Stimulated activated CD8-positive, alpha-beta memory T cell treated with anti-CD3 and anti-CD28 coated beads, Interleukin-4, amount 100 ng/mL, for 4 hours (primary cell): ENCODE results near the gene DDX11.
"Not testable (repeated sequence)": the region's sequence is repeated elsewhere in the genome, so short reads cannot be mapped to it uniquely, and the experiment has no call there.

Experiments used
- DNase-seq, 2 donors: peaks; one replicate each; pipeline ENCODE4 v3.0.0-alpha.2; 2020; ENCODE audit warnings: low read depth in 2 of 2, low spot score in 1 of 2

DDX11 gene

DNA sequence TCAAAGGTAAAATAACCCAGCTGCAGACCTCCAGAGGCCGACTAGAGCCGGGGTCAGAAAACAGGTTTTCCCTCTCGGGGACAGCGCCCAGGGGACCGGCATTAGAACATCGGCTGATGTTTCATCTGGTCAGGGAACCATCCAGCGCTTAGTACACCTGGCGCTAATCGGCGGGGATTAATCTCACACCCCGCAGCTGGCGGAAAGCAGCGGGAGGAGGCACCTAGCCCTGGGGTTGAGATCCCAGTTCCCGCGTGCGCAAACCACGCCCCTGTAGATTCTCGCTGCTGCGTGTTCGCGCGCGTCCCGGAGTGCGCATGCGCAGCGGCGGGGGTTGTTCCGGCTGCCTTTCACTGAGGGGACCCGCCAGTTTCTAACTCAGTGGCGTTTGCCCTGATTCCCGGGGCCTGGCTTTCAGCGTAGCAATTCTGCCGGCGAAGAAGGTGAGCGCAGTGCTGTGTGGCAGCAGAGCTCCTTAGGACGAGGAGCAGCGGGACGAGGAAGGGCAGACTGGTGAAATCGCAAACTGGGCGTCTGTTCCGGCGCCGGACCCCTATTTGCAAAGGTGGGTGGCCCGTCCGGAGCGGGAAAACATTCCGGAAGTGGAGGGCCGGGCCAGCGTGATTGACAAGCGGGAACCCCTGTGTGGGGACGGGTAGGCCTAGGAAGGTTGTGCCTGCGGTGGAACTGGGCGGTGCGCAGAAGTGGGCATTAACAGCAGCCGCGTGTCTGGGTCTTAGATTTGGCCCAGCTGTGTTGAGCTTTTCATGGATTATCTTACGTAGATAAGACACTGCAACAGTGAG lies at the start of gene DDX11:
Gene DDX11, plus strand, starts transcription at position 334 of the 806 bp plus-strand sequence. CDS start 4,534 bp downstream, outside the sequence.
- DNase-seq: peak; percentile 86

DNA sequence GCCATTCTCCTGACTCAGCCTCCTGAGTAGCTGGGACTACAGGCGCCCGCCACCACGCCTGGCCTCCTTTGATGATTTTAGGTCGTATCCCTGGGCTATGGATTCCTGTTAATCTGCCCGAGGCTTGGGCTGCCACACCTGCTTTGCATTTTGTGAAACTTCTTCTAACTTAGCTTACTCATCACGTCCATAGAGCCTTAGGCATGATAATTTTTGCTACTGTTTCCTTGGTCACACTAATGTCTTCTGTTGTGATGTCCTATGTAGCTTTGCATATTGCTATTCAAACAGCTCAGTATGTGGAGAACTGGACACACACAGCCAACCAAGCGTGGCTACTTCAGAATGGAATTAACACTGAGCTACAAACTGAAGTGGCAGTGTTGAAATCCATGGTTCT lies 47.5 kb upstream of the DDX11 start:
- no peak for DNase-seq

DNA sequence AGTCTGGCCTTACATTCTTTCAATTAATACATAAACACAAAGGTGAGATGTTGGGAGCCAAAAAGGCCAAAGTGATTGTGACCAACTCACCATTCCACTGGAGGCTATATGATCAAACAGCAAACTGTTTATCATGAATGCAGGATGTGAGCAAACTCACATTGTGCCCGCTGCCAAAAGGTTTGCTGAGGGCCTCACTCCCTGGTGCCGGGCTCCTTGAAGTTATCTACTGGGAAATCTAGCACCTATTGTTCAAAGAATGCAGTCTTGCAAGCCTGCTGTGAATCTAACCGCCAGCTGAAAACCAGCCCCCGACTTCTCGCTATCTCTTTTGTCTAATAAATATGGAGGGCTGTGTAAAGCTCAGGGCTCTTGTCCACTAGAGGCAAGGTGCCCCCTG lies 46.7 kb upstream of the DDX11 start:
- not testable (repeated sequence) for DNase-seq

DNA sequence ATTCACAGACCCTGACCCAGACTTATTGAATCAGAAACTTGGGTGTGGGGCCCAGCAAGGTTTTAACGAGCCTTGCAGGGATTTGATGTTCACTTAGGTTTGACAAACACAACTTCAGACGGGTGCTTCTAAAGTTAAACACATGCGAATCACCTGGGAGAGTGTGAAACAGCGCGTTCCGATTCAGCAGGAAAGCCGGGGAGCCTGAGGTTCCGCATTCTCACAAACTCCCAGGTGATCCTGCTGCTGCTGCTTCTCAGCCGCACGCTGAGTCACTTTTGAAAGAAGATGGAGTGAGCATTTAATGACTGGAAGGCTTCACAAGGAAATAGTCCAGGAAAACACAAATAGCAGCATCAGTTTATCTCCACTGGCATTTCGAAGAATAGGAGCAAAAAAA lies 44.2 kb upstream of the DDX11 start:
- DNase-seq: no peak

DNA sequence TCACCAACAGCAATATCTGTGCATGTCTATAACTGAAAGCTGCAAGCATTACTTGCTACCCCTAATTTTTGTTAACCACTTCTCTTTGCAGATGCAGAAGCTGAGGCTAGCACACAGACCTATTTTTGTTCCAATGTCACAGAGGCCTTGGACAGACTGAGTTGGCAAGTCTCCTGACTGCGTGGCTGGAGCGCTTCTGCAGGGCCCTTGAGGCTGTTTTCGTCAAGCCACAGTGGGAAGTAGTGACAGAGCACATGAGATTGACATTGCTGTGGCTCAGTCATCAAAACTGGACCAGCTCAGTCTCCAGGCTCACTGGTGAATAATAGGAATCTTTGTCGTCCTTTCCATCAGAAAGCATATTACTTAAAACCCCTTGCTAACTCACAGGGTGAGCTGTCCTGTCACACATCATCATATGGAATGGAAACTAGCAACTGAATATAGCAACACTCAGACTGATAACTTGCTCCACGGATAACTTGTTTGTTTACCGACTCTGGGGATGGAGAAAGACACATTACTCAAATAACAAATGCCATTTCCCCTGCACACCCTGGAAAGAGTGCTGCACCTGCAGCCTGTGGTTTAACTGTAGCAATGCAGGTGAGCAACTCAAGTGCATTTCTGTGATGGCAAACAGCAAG lies 43.6 kb upstream of the DDX11 start:
- no peak for DNase-seq

DNA sequence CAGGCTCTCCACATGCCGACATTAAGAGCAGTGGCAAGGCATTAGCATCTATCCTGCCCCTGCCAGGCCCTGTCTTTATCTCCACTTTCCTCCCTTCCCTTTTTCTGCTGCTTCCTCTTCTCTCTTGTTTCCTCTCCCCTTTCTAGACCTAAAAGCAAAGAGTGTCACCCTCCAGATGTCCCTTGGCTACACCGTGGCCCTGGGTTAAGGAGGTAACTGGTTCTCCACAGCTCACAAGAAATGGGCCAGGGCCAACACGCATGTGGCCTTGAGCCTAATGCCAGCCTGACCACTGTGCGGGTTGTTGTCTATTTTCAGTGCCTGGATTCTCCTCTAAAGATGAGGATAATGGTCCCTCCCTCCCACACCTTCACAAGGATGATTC lies 41.7 kb upstream of the DDX11 start:
- DNase-seq: no peak

DNA sequence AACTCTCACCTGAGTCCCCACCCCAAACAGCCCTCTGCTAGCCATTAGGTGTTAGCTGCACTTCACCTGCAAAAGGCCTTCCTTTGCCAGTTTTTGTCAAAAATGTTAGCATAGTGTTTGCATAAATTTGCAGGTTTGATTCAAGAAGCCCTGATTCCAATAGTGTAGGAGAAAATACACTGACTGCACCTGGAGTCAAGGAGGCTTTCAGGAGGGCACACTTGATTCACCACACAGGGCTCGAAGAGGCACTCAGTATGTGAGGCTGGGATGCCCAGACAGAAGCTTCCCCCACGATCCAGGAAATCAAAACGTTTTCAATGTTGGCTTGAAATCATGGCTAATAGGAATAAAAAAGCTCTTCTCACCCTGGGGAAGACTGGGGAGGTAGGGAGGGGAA lies 40.5 kb upstream of the DDX11 start:
- no peak for DNase-seq

DNA sequence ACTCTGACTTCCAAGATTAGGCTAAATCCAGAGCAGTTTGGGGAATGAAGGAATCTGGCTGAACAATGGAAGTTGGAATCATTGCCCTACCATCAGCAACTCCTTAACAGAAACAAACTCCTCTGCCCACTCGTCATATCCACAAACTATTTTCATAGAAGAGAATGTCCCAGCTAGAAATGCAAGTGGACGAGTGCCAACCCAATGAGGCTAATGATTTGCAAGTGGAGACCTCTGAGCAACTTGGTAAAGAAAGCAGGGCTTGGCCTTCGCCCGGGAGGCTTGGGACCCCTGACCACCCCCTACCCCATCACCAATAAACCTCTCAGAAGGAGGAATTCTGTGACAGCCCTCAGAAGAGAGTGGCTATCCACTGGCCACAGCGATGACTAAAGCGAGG lies 40.0 kb upstream of the DDX11 start:
- DNase-seq: no peak

DNA sequence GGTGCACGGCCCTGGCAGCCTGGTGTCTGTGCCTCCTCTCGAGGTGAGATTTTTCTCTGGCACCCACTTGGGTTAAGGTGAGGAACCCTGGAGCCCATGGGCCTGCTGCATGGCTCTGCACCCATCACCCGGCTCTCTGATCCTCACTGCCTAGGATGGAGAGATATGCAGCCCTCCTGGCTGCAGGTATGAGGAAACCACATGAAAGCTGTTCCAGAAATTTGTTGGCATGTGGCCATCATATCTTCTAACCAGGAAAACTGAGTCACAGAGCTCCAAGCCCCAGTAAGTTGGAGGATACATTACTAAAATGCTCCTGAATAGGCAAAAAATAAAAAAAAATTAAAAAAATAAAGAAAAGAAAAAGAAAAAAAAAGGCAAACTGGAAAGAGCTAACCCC lies 39.3 kb upstream of the DDX11 start:
- no peak for DNase-seq

DNA sequence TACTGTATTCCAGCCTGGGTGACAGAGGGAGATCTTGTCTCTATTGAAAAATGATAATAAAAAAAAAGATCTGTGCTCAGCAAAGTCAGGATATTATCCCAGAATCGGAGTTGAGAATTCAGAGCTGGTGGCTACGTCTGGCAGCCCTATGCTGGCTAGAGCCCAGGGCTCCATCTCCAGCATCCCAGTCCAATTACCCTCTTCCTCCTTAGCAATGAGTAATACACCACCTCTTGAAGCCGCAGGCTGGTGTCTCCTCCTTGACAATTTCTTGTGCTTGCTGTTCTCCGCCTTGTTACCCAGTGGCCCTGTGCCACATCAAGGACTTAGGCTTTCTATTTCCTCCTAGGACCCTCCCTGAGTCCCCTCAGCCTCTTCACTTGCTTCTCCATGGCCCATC lies 38.4 kb upstream of the DDX11 start:
- DNase-seq: no peak

DNA sequence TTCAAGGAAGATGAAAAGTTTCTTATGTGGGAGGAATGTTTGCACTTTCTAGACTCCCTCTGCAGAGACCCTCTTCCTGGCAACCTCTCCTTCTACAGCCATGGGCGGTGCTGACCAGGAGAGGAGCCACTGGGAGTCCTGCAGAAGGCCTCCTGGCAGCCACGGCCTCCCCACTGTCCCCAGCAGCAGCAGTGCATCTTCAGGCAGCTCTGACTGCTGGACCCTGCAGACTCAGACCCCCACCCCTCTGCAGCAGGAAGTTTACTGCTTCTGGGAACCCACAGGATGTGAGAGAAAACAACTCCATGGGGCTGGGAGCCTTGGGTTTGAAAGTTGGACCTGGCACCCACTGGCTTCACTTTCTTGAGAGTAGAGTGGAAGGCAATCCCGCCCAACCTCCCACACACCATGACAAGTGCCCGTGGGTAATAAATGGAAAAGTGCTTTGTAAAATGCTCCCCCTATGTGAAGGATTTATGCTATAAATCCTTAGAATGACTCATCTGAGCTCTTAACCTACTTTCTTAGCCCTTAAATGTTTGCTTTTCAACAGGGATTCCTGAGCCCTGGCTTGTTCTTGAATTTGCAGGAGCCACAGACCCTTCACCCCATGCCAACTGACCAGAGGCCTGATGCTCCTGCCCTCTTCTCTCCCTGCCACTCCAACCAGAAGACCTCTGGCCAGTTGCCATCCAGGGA lies 37.5 kb upstream of the DDX11 start:
- no peak for DNase-seq

DNA sequence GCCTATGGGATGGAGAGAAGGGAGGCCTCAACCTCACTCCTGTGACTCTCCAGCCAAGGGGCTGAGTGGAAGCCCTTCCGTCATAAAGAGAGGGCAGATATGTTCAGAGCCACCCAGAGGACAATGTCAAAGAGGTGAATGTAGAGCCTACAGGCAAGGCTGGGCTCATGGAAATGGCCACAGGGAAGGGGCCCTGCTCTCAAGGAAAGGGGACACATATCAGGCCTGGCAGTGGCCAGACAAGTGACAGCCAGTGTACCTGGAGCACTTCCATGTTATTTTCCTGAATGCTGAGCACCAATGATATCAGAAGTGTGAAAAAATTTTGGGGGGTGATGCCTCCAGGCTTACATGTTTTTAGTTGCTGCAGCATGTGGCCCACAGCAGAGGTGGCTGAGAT lies 36.6 kb upstream of the DDX11 start:
- DNase-seq: no peak

DNA sequence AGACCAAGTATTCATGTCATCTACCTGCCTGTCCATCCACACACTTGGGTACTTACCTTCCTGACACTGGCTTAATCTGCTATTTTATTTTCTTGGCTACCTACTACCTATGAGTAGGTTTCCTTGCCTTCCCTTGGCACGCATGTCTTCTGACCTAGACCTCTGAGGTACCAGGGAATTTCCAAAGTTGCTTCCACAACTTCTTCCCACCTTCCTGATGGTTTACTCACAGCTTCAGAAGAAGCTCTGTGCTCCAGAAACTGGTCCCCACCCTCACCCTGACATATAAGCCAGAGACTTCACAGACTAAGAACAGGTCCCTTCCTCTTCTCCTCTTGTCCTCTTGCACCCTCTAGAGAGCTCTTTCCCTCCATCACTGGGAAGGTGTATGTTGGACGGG lies 35.7 kb upstream of the DDX11 start:
- no peak for DNase-seq

DNA sequence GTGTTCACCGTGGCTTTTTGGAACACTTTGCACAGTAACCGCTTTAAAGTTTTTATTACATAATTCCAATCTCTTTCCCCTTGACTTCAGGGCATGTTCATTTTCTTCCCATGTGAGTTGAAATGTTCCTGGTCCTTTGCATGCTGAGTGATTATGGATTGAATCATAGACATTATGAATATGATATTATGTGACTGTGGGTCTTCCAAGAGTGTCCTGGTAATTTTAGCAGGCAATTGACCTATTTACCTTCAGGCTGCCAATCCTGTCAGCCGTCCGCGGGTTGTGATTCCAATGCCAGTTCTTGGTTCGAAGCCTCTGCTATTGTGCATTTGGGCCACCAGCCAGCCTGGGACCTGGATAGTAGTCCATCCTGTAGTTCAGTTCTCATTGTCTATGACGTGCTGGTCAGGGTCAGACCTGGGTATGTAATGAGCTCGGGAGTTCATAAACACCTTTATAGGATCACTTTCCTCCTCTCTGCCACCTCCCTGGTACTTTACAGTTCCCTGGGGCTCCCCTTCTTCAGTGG lies 32.6 kb upstream of the DDX11 start:
- DNase-seq: no peak

DNA sequence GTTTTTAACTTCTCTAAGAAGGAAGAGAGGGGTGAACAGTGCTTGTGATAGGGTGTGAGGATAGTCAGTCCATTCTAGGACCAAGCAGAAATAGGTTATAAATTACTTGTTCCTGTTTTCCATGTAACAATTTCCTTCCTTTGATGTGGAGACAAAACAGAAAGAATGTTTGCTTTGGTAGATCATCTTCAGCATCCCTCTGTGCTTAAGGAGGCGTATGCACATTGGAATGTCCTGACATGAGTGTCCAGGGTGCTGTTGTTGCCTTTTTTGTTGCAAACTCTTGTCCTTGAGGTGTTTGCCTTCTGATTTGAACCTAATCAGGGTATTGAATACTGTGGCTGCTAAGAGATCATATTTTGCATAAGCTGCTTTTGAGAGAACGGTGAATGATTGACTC lies 23.5 kb upstream of the DDX11 start:
- DNase-seq: not testable (repeated sequence)

DNA sequence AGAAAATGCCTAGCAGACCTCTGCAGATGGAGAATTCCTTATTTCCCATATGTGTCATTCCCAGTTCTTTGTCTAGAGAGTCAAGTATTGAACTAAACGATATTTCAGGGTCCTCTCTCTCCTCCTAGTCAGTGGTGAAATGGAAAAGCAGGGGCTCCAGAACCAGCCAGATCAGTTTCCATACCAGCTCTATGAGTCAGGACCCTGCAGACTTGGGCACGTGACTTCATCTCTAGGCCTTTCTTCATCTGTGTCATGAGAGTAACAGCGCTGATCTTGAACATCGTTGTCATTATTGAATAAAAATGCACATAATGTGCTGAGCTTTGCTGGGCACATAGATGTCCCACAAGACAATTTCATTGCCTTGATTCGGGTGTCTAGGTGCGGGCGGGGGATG lies 23.1 kb upstream of the DDX11 start:
- DNase-seq: not testable (repeated sequence)

DNA sequence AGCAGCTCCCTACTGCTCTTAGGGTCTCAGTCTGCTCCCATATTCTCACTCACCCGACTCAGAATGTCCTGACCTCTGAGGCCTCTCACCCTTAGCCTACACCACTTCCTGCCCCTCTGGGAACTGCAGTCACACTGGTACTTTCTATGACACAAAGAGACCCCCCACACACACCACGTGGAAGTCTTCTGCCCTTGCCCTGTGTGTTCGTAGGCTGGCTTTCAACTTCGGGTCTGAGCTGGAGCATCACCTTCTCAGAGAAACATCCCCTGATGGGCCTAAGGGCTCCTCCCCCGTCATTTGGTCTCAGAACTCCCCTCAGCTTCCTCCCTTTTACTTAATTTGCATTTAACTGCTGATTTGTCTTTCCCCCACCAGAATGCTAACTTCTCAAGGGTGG lies 22.0 kb upstream of the DDX11 start:
- not testable (repeated sequence) for DNase-seq

DNA sequence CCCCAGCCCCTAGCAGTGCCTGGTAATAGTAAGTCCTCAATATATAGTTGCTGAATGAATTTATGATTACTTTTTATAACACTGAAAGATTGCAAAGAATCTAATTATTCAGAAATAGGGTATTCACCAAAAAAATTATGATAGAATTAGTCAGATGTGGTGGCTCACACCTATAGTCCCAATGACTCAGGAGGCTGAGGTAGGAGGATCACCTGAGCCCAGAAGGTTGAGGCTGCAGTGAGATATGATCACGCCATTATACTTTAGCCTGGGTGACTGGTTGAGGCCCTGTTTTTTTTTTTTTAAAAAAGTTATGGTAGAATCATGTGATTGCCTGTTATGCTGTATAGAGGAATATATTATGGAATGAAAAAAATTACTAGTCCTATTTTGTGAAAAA lies 21.5 kb upstream of the DDX11 start:
- DNase-seq: not testable (repeated sequence)

DNA sequence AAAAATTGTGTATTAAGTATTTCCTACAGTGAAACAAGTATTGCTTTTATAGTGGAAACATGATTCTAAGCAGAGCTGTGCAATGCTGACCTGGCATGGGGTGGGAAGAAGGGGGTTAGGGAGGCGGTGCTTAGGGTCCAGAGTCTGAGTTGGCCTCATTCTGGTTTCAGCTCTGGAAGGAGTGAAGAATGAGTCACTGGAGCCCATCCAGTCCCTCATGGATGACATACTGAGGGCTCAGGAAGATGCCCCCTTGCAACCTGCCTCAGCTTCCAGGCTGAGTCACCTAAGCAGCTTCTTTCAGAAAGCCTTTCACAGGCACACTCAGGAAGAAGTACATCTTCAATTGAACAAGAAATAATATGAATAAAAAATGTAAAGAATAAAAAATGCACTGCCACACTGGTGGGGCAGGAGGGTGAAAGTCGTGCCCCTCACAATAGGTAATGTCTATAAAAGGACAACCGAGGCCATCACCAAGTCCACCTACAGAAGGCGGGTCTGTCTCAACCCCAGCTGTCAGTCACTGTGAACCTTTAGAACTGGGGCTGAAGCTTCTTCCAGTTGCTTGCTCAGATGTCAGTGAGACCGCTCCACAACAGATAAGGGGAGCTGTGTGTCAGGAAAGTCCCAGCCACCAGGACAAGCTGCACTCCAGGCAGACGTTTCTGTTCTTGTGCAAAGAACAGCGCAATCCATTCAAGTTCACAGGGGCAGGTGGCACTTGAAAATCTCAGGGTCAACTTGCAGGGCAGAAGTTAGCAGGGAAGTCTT lies 20.8 kb upstream of the DDX11 start:
- DNase-seq: not testable (repeated sequence)

DNA sequence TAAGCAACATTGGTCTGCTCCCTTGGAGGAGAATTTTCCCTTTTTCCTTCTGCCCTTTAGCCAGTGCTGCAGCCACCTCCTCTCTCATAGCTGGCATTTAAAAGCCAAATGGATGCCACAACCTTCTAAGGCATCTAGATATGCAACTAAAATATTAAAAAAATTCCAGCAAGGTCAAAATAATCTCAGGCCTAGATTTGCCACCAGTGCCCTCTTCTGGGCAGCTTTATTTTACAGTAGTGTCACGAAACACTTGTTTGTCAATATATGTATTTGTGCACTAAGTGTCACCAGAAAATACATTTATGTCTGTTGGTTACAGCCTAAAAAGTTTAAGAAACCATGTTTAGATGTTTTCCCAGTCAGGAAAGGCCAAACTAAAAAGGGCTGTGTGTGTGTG lies 19.7 kb upstream of the DDX11 start:
- not testable (repeated sequence) for DNase-seq

DNA sequence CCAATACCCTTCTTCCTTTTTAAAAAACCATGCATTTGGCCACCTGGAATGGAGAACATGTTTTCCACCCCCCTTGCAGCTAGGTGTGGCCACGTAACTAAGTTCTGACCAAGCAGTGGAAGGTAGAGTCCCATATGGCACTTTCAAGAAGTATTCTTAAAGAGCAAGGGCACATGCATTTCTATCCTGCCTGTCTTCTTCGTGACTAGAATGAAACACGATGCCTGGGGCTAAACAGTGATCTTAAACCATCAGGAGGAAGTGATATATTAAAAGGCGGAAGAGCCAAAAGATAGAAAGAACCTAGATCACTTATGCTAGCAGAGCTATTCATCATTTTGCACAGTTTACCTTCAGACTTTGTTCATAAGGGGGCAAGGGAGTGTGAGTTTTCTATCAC lies 16.0 kb upstream of the DDX11 start:
- DNase-seq: no peak
